NCI-H2107 (cell line): ENCODE measurements around the gene PEX10.

Experiments used
- DNase-seq: peaks from one replicate; lab custom pipeline; 2025; lab: John Stamatoyannopoulos, UW

Gene PEX10

GRCh38 chr1:2374252-2375155, 37.9 kb downstream of the PEX10 start:
- no peak for DNase-seq

DNA sequence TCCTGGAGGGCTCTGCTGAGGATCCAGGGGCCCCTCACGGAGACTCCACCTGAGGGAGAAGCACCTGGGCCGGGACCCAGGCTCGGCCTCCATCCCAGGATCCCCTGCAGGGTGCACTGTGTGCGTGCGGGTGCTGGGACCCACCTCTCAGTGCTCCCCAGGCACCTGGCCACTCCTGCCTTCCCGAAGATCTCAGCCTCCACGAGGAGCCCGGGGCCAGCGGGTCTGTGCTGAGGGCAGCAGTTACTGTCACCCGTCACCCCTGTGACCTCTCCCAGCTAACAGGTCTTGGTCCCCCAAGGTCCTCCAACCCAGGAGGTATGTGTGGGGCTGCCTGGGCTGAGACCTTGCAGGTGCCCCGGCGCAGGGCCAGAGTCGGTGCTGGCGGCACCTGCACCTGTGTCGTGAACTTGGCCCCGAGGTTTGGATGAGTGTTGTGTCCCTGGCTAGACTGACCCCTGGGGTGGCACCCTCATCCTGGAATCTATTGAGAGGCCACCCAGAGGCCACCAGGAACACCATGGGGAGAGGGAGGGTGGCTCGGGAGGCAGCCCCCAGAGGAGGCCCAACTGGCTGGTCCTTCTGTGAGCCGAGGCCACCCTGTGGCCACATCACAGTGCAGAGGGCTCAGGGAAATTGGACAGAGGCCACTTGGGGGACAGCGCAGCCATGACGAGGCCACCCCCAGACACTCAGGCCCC, 38.7 kb downstream of the PEX10 start:
- DNase-seq = no peak

DNA sequence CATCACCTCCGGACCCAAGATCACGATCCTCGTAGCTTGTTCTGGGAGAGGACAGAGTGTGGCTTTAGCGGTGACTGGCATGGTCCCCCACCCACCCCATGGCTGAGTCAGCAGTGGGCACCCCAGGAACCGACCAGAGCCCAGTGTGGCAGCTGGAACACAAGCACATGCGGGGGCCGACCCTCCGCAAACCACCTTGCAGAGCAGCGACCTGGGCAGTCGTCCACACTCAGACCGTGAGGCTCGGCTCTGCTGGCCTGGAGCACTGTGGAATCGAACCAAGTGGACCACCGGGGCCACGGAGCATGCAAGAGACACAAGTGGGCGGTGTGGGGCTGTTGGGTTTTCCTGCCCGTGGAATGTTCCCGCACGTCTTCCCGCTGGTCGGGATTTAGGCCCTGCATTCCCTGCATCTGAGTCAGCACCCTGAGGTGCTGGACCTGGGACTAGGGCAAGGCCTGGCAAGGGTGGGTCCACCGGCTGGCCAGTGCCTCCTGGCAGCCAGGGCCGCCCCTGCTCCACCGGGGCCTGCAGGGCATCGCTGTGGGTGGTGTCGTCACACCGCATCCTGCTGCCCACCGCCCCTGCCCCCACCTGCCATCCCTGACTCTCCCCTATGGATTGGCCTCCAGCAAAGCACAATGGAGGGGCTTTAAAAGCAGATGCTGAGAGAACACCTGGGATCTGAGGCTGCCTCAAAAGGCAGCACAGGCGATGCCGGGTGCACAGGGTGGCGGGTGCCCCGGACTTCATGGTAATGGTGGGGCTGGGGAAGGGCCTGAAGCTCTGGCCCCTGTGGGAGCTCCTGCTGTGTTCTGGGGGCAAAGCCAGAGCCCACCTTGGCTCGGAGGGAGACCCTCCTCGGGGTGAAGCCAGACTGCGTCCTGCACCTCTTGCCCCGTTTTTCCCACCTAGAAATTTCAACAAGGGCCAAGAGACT, 39.5 kb downstream of the PEX10 start:
- DNase-seq = no peak

DNA sequence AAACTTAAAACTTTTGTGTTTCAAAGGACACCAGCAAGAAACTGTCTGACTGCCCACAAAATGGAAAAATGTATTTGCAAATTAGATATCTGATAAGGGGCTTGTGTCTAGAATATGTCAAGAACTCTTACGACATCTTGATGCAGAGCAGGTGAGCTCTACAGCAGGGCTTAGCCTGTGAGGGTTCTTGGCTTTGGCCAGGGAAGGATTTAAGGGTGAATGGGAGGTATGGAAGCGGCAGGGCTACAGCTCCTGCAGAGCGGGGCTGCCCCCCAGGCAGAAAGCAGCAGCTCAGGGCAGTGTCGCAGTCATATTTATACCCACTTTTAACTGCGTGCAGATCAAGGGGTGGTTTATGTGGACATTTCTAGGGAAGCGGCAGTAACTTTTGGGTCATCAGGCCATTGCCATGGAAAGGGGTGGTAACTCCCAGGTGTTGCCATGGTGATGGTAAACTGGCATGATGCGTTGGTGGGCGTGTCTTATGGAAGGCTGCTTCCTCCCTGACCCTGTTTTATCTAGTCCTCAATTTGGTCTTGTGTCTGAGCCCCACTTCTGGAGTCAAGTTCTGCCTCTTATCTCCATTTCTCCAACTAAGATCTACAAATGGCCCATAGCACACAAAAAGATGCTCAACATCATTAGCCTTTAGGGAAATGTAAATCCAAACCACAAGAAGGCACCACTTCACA, 44.2 kb downstream of the PEX10 start:
- DNase-seq = no peak

GRCh38 chr1:2363847-2364513, 48.4 kb downstream of the PEX10 start:
- DNase-seq = no peak

DNA sequence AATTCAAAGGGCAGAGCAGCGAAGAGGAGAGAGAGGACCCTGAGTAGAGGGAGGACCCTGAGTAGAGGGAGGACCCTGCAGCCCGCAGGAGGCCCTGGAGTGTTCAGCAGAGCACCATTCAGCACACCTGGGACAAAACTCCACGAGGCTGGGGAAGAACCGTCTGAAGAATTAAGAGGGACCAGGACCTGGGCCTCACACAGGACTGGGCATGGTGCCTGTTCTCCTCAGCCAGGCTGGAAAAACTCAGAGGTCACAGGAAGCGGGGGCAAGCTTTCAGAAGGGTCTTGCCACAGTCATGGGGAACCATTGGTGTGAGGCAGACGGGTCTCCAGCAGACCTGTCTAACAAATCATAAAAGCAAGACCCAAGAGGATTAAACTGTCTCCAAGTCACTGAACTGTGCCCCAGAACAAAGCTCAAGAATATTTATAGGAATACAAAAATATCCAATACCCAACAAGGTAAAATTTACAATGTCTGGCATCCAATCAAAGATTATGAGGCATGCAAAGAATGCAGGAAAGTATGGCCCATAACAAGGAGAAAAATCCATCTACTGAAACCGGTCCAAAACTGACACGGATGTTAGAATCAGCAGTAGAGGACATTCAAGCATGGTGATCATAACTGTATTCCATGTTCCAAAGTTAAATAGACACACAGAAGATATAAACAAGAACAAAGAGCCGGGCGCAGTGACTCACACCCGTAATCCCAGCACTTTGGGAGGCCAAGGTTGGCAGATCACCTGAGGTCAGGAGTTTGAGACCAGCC, 51.6 kb downstream of the PEX10 start:
- DNase-seq = no peak

- DNase-seq = no peak
These were observed 53.4 kb downstream of the PEX10 start for GRCh38 chr1:2358651-2359640.

DNA sequence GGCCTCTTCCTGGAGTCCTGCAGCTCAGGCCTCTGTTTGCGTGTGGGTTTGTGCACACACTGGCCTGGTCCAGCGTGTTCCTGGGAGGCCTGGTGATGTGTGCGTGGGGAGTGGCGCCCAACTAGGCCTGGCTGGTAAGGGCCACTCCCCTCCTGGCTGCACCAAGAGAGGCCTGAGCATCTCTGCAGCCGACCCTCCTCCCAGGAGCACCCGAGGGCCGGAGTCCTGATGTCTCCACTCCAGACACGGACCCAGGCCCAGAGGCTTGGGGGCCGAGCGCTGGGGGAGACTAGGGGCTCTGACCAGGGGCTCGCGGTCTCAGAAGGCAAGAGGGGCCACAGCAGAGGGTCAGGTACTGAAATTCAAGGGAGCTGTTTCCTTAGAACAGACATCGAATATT, 54.3 kb downstream of the PEX10 start:
- DNase-seq = no peak

DNA sequence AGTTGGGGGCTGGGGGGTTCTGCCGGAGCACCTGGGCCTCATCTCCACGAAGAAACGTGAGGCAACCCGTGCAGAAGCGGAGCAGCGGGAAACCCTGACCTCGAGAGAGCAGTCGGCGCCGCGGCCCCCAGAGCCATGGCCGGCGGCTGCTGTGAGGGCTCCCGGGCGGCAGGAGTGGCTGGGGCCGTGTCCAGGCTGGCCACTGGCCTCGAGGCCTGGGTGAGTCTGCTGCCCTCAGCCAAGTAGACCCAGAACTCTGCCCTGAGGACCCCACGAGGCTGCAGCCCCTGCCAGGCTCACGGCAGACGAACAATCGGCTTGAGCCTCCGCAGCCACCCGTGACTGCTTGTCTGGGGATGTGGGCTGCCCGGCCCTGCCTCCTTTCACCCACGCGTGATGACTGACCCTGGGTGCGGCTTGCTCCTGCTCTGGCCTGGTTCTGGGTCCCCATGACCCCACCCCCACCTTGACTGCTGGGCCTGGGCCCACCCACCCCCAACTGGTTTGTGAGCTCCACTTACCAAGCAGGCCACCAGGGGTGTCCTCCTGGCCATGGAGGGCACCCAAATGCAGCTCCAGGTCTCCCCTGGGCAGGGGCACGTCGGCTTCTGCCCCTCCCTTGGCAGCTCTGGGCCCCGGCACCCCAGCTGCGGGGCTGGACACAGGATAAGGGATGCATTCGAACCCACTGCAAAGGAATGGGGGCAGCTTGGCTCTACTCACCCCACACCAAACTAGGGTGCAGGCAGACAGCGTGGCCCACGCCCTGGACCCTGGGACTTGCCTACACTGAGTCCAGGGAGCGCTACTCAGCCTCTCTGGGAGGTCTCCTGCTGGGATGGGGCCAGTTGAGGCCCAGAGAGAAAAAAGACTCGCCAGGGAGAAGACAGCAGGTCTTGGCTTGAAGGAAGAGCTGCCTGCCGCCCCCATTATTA, 55.2 kb downstream of the PEX10 start:
- no peak for DNase-seq

DNA sequence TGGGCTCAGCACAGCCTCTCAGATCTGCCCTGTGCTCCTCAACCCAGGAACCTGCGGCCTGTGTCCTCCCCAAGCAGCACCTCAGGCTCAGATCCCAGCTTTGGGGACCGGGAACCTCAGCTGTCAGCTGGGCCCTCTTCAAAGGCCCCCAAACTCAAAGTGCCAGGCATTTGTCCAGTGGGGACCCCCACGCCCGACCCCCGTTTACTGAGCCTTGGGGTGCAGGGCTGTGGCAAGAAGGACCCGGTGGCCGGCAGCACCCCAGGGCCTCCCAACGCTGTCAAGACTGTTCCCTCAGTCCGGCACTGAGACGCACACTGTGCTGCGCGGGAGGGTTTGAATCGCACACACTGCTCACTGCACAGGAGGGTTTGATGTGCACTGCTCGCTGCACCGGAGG, 56.0 kb downstream of the PEX10 start:
- no peak for DNase-seq

- no peak for DNase-seq
These were observed 56.7 kb downstream of the PEX10 start for GRCh38 chr1:2355373-2356261.

DNA sequence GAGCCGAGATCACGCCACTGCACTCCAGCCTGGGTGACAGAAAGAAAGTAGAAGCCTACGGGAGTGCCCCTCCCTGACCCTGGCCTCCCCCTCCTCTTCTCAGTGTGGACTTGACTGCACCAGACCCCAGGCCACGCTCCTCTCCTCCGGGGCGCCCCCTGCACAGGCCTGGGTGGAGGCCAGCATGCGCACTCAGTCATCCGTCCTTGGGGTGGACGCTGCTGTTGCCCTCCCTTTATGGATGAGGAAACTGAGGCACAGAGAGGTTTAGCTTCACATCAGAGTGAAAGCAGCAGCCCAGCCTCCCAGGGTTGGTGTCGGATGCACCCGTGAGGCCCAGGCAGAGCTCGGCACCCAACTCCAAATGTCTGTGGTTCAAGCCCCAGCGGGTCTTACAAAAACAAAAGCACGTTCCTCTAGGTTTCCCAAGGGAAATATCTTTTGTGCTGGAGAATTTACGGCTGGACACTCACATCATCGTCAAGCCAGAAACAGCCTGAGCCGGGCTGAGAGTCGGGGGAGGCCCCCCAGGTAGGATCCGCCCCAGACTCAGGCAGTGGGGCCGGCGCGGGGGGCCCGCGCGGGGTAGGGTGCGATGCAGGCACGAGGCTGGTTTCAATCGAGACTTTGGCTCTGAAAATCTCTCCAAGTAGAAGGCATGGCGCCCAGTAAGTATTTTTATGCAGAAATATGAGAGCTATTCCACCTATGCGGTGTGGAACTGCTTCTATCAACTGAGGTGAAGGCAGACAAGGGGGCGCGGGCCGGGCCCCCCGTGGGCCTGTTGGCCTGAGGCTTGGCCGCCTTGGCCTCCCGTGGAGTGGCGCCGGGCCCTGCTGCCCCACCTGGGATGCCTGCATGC, 57.6 kb downstream of the PEX10 start:
- DNase-seq = no peak
